NB4 (cell line): Measurements from ENCODE around the gene SPRED3.

Experiments
- MYC ChIP-seq: IDR thresholded peaks from 2 replicates; pipeline ENCODE4 v1.6.1; 2011; ENCODE audit warnings: low read depth, low read length
- POLR2A ChIP-seq: IDR thresholded peaks from 2 replicates; pipeline ENCODE4 v1.6.1; 2011; ENCODE audit warnings: mild to moderate bottlenecking; ENCODE audit not compliant: insufficient read length; ENCODE audit errors: extremely low read depth
- TF ChIP-seq, protein P1 (sequence below): IDR thresholded peaks from one replicate; pipeline ENCODE4 v1.5.1; 2012; ENCODE audit warnings: low read depth, low read length
- TF ChIP-seq, protein P2 (sequence below): IDR thresholded peaks from 2 replicates; pipeline ENCODE4 v1.6.1; 2011; ENCODE audit warnings: low read depth, low read length

DNA sequence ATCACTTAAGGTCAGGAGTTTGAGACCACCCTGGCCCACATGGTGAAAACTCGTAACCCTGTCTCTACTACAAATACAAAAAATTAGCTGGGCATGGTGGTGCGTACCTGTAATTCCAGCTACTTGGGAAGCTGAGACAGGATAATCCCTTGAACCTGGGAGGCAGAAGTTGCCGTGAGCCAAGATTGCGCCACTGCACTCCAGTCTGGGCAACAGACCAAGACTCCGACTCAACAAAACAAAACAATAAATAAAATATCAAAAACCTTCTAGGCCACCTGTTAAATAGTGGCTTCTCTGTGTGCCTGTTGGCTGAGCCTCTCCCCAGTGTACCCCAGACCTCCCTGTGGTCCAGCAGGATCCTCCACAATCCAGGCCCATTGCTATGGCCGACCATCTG, 17.4 kb upstream of the SPRED3 start:
- TF ChIP-seq POLR2A, result no peak
- TF ChIP-seq, protein P1, sequence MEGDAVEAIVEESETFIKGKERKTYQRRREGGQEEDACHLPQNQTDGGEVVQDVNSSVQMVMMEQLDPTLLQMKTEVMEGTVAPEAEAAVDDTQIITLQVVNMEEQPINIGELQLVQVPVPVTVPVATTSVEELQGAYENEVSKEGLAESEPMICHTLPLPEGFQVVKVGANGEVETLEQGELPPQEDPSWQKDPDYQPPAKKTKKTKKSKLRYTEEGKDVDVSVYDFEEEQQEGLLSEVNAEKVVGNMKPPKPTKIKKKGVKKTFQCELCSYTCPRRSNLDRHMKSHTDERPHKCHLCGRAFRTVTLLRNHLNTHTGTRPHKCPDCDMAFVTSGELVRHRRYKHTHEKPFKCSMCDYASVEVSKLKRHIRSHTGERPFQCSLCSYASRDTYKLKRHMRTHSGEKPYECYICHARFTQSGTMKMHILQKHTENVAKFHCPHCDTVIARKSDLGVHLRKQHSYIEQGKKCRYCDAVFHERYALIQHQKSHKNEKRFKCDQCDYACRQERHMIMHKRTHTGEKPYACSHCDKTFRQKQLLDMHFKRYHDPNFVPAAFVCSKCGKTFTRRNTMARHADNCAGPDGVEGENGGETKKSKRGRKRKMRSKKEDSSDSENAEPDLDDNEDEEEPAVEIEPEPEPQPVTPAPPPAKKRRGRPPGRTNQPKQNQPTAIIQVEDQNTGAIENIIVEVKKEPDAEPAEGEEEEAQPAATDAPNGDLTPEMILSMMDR, result no peak
- TF ChIP-seq, protein P2, sequence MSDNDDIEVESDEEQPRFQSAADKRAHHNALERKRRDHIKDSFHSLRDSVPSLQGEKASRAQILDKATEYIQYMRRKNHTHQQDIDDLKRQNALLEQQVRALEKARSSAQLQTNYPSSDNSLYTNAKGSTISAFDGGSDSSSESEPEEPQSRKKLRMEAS, result no peak
- TF ChIP-seq MYC, result no peak
